MCF 10A (cell line): ENCODE results near the gene CCNDBP1. TPM values are rescaled to one million over a fixed set of nuclear protein-coding genes. Genes with fewer than 3 reads are reported as not detected.
"Not testable (repeated sequence)": the region's sequence is repeated elsewhere in the genome, so short reads cannot be mapped to it uniquely, and the experiment has no call there.

Experiments used
- BruUV-seq: library from RNA; stranded (reverse); fragments of 400-500 nt; replicated peaks from 2 replicates; lab custom pipeline; 2021; lab: Mats Ljungman, UMichigan
- CTCF ChIA-PET: fragments of 300-600 bp; sonication (Branson Sonifier 250); formaldehyde crosslinking; extraction: SDS; loops from one replicate; lab custom pipeline; 2021; ENCODE audit warnings: antibody characterized with exemption, inconsistent platforms; lab: Yijun Ruan, JAX
- POLR2A ChIA-PET: fragments of 300-600, 350-650 bp; sonication (Branson Sonifier 250); formaldehyde crosslinking; extraction: SDS; loops from one replicate; lab custom pipeline; 2020; ENCODE audit warnings: antibody characterized with exemption, inconsistent platforms; lab: Yijun Ruan, JAX
- DNase-seq: peaks from one replicate; pipeline ENCODE4 v3.0.0-alpha.2; 2018; ENCODE audit not compliant: unreplicated experiment
- H3K27ac Mint-ChIP-seq: one replicate; pipeline ENCODE4 v1.8.0; 2022; ENCODE audit warnings: mild to moderate bottlenecking, low read depth, mixed read lengths; ENCODE audit not compliant: unreplicated experiment
- H3K27me3 Mint-ChIP-seq: one replicate; pipeline ENCODE4 v1.8.0; 2022; ENCODE audit warnings: mixed read lengths; ENCODE audit not compliant: insufficient read depth, unreplicated experiment
- H3K36me3 Mint-ChIP-seq: one replicate; pipeline ENCODE4 v1.8.0; 2022; ENCODE audit warnings: mild to moderate bottlenecking, moderate library complexity, mixed read lengths; ENCODE audit not compliant: insufficient read depth, unreplicated experiment
- H3K4me1 Mint-ChIP-seq: one replicate; pipeline ENCODE4 v1.8.0; 2022; ENCODE audit warnings: mixed read lengths; ENCODE audit not compliant: insufficient read depth, unreplicated experiment
- H3K4me3 Mint-ChIP-seq: one replicate; pipeline ENCODE4 v1.8.0; 2022; ENCODE audit warnings: mild to moderate bottlenecking, moderate library complexity, mixed read lengths; ENCODE audit not compliant: unreplicated experiment
- H3K9me3 Mint-ChIP-seq: one replicate; pipeline ENCODE4 v1.8.0; 2022; ENCODE audit warnings: mixed read lengths; ENCODE audit not compliant: unreplicated experiment
- CTCF ChIP-seq: fragments of 200-600 bp; IDR thresholded peaks from one replicate; pipeline ENCODE4 v1.8.0; 2022; ENCODE audit warnings: antibody characterized with exemption, mild to moderate bottlenecking; ENCODE audit not compliant: unreplicated experiment
- intact Hi-C: fragments of 100-400 bp; cut with micrococcal nuclease; formaldehyde crosslinking; loops from 2 replicates; pipeline ENCODE4 v1.14.1; 2022
- total RNA-seq: library from RNA; stranded (reverse); gene quantifications from 2 replicates; pipeline ENCODE4 v1.2.3, GENCODE V29; 2022

The CCNDBP1 gene
- total RNA-seq, 1 experiment from 2014 or later: 45.5 TPM

GRCh38 chr15:43194795-43195194, 9.6 kb downstream of the CCNDBP1 start:
- peaks cover 9% of the 10 kb centered on the region for H3K9me3 Mint-ChIP-seq
- no peaks in the 10 kb centered on the region for H3K4me1 Mint-ChIP-seq
- DNase-seq: no peak
- peaks cover 62% of the 10 kb centered on the region for H3K36me3 Mint-ChIP-seq
- no peaks in the 10 kb centered on the region for H3K27me3 Mint-ChIP-seq
- no peak overlapping the region for H3K27ac Mint-ChIP-seq
- ChIA-PET POLR2A (interaction anchor here (1.0 to 1.9 kb wide), 2 partner anchors 9 to 24 kb away, joined by 4 to 9 read pairs; partner anchors contain the start of gene CCNDBP1), CTCF (interaction anchor here (0.7 to 4.3 kb wide), 4 partner anchors 9 to 91 kb away, joined by 3 to 52 read pairs (median 6); no protein-coding TSS in a partner anchor)
- no TSS peak for BruUV-seq
- no peak for TF ChIP-seq CTCF
- intact Hi-C loops: no loop called here
- H3K4me3 Mint-ChIP-seq: no peak overlapping the region

GRCh38 chr15:43196760-43197548, 11.8 kb downstream of the CCNDBP1 start:
- H3K4me1 Mint-ChIP-seq: no peaks in the 10 kb centered on the region
- BruUV-seq: no TSS peak
- POLR2A ChIA-PET: interaction anchor here (1.0 to 2.4 kb wide), 3 partner anchors 11 to 92 kb away, joined by 3 to 10 read pairs (median 3); partner anchors contain the start of gene CCNDBP1
- H3K27me3 Mint-ChIP-seq: no peaks in the 10 kb centered on the region
- peaks cover 40% of the 10 kb centered on the region for H3K36me3 Mint-ChIP-seq
- no peak for DNase-seq
- peak overlapping the region; percentile 46 for H3K27ac Mint-ChIP-seq
- peaks cover 9% of the 10 kb centered on the region for H3K9me3 Mint-ChIP-seq
- intact Hi-C loops: no loop called here
- no peak for TF ChIP-seq CTCF
- CTCF ChIA-PET: interaction anchor here (0.5 to 0.9 kb wide), 2 partner anchors 29 to 969 kb away, joined by 4 read pairs; no protein-coding TSS in a partner anchor
- H3K4me3 Mint-ChIP-seq: no peak overlapping the region

GRCh38 chr15:43197773-43198172, 12.6 kb downstream of the CCNDBP1 start:
- H3K9me3 Mint-ChIP-seq, H3K27me3 Mint-ChIP-seq, CTCF ChIA-PET, H3K4me3 Mint-ChIP-seq, H3K27ac Mint-ChIP-seq, H3K4me1 Mint-ChIP-seq, DNase-seq, BruUV-seq, intact Hi-C loops: not testable (repeated sequence)
- peaks cover 32% of the 10 kb centered on the region for H3K36me3 Mint-ChIP-seq
- POLR2A ChIA-PET: interaction anchor here (1.0 to 2.4 kb wide), 2 partner anchors 12 to 93 kb away, joined by 3 to 10 read pairs; partner anchors contain the start of gene CCNDBP1

GRCh38 chr15:43198556-43198955, 13.4 kb downstream of the CCNDBP1 start:
- H3K4me3 Mint-ChIP-seq, H3K27ac Mint-ChIP-seq, H3K9me3 Mint-ChIP-seq, BruUV-seq, H3K27me3 Mint-ChIP-seq, intact Hi-C loops, H3K4me1 Mint-ChIP-seq, DNase-seq: not testable (repeated sequence)
- ChIA-PET CTCF (interaction anchor here (0.7 kb wide), 1 partner anchor 66 kb away, joined by 3 read pairs; no protein-coding TSS in a partner anchor), POLR2A (interaction anchor here (1.0 to 2.4 kb wide), 2 partner anchors 12 to 19 kb away, joined by 4 to 10 read pairs; partner anchors contain the start of gene CCNDBP1)
- peaks cover 24% of the 10 kb centered on the region for H3K36me3 Mint-ChIP-seq

GRCh38 chr15:43198992-43199391, 13.8 kb downstream of the CCNDBP1 start:
- Mint-ChIP-seq H3K4me3 (no peak overlapping the region), H3K9me3 (peaks cover 9% of the 10 kb centered on the region), H3K27ac (no peak overlapping the region), H3K27me3 (no peaks in the 10 kb centered on the region), H3K36me3 (peaks cover 23% of the 10 kb centered on the region), H3K4me1 (peaks cover 4% of the 10 kb centered on the region)
- DNase-seq: no peak
- CTCF ChIA-PET: interaction anchor here (0.7 to 1.8 kb wide), 2 partner anchors 66 to 86 kb away, joined by 3 to 7 read pairs; no protein-coding TSS in a partner anchor
- intact Hi-C loops: no loop called here
- no TSS peak for BruUV-seq
- no peak for TF ChIP-seq CTCF
- POLR2A ChIA-PET: interaction anchor here (0.6 to 1.0 kb wide), 2 partner anchors 19 to 71 kb away, joined by 3 to 4 read pairs; no protein-coding TSS in a partner anchor
